NCI-H82 (cell line): Measurements from ENCODE around the gene IL33.
A peak's percentile ranks its signal among the peaks of the same experiment; 100 is the strongest.
"Not testable (repeated sequence)": the region's sequence is repeated elsewhere in the genome, so short reads cannot be mapped to it uniquely, and the experiment has no call there.

Source experiments
- DNase-seq: peaks from one replicate; lab custom pipeline; 2025; lab: John Stamatoyannopoulos, UW

Gene IL33

GRCh38 chr9:6215562-6215961, at the start of gene IL33:
Gene IL33 (plus strand): TSS chr9:6215807. CDS start chr9:6241695, 25,888 bp downstream.
- DNase-seq, result peak; percentile 35

GRCh38 chr9:6171667-6172066, 43.9 kb upstream of the IL33 start:
- DNase-seq, result no peak

- DNase-seq, result no peak
These were observed 41.7 kb upstream of the IL33 start for GRCh38 chr9:6173914-6174313.

GRCh38 chr9:6182549-6183226, 32.9 kb upstream of the IL33 start:
- not testable (repeated sequence) for DNase-seq

GRCh38 chr9:6183227-6183551, 32.4 kb upstream of the IL33 start:
- DNase-seq, result no peak

GRCh38 chr9:6183627-6184026, 32.0 kb upstream of the IL33 start:
- no peak for DNase-seq

- DNase-seq, result no peak
These were observed 30.6 kb upstream of the IL33 start for GRCh38 chr9:6184749-6185645.

GRCh38 chr9:6186691-6187090, 28.9 kb upstream of the IL33 start:
- DNase-seq, result no peak

GRCh38 chr9:6187272-6187671, 28.3 kb upstream of the IL33 start:
- no peak for DNase-seq

- no peak for DNase-seq
These were observed 27.1 kb upstream of the IL33 start for GRCh38 chr9:6188466-6188865.

GRCh38 chr9:6188906-6189305, 26.7 kb upstream of the IL33 start:
- DNase-seq, result no peak

GRCh38 chr9:6194934-6195333, 20.7 kb upstream of the IL33 start:
- DNase-seq, result peak; percentile 13

GRCh38 chr9:6195714-6196360, 19.8 kb upstream of the IL33 start:
- no peak for DNase-seq

- DNase-seq, result peak; percentile 48
These were observed 18.3 kb upstream of the IL33 start for GRCh38 chr9:6197330-6197729.

- no peak for DNase-seq
These were observed 17.4 kb upstream of the IL33 start for GRCh38 chr9:6198251-6198650.

GRCh38 chr9:6199596-6199995, 16.0 kb upstream of the IL33 start:
- no peak for DNase-seq

- no peak for DNase-seq
These were observed 14.8 kb upstream of the IL33 start for GRCh38 chr9:6200761-6201160.

GRCh38 chr9:6209966-6210365, 5.6 kb upstream of the IL33 start:
- DNase-seq, result no peak

GRCh38 chr9:6212722-6213375, 2.8 kb upstream of the IL33 start:
- no peak for DNase-seq

GRCh38 chr9:6214434-6214833, 1.2 kb upstream of the IL33 start:
- no peak for DNase-seq

- DNase-seq, result no peak
These were observed 704 bp upstream of the IL33 start for GRCh38 chr9:6214903-6215302.

GRCh38 chr9:6216002-6216401, 395 bp downstream of the IL33 start:
- no peak for DNase-seq

- no peak for DNase-seq
These were observed 1.3 kb downstream of the IL33 start for GRCh38 chr9:6216951-6217350.
